K562 (cell line): ENCODE results near the gene IFFO2. TPM values are rescaled to one million over a fixed set of nuclear protein-coding genes. Genes with fewer than 3 reads are reported as not detected.

Experiments used
- BRD4 ChIP-seq: fragments of 200-600 bp; sonication (generic); IDR thresholded peaks from 2 replicates; pipeline ENCODE4 v1.6.1; 2017; ENCODE audit warnings: inconsistent platforms
- CBFB ChIP-seq: sonication (generic); formaldehyde crosslinking; IDR thresholded peaks from 2 replicates; pipeline ENCODE4 v1.4.0; 2020; ENCODE audit warnings: mild to moderate bottlenecking, missing genetic modification reagents
- CREB1 ChIP-seq, 2 experiments: sonication (generic) in 1 of 2; formaldehyde crosslinking in 1 of 2; IDR thresholded peaks; 2 replicates each; pipeline versions ENCODE4 v1.6.1 to v1.8.0; 2012 to 2022; ENCODE audit warnings: inconsistent platforms in 1 of 2, mild to moderate bottlenecking in 1 of 2, missing genetic modification reagents in 1 of 2, moderate library complexity in 1 of 2
- HNRNPK ChIP-seq: fragments of 200-400 bp; formaldehyde crosslinking; IDR thresholded peaks from one replicate; pipeline ENCODE4 v1.6.1; 2018; ENCODE audit warnings: mild to moderate bottlenecking, low read depth, low read length; ENCODE audit not compliant: poor library complexity, severe bottlenecking
- MAFK ChIP-seq: IDR thresholded peaks from 2 replicates; pipeline ENCODE4 v1.6.1; 2011; ENCODE audit warnings: low read length, improper control_type of control experiment
- NCOA6 ChIP-seq: fragments of 450-650 bp; IDR thresholded peaks from 2 replicates; pipeline ENCODE4 v1.6.1; 2017; ENCODE audit warnings: mild to moderate bottlenecking
- RBM17 ChIP-seq: fragments of 200-400 bp; formaldehyde crosslinking; IDR thresholded peaks from 2 replicates; pipeline ENCODE4 v1.6.1; 2017; ENCODE audit warnings: low read depth, mild to moderate bottlenecking, low read length, borderline replicate concordance
- XRCC3 ChIP-seq: fragments of 450-650 bp; IDR thresholded peaks from 2 replicates; pipeline ENCODE4 v1.6.1; 2017; ENCODE audit warnings: mild to moderate bottlenecking, moderate library complexity
- YBX1 ChIP-seq: fragments of 450-650 bp; IDR thresholded peaks from 2 replicates; pipeline ENCODE4 v1.7.1; 2016; ENCODE audit warnings: mild to moderate bottlenecking
- polyA plus RNA-seq, 8 experiments: library from polyadenylated mRNA; depleted of rRNA in 4 of 8; stranded (reverse) in 5 of 8; unstranded in 3 of 8; fragments of >200 nt; fragmentation: Nextera tagmentation in 2 of 8; fragmentation: Illumina TruSeq in 1 of 8; extraction: Ambion mirVana in 2 of 8; extraction: Trizol in 1 of 8; gene quantifications; 2 replicates each; pipeline versions ENCODE4 v1.2.1 to v1.2.3, GENCODE V29; 2011 to 2014; ENCODE audit warnings: inconsistent platforms in 1 of 8, missing spikeins in 1 of 8
- total RNA-seq, 7 experiments: library from RNA; depleted of rRNA in 6 of 7; stranded (reverse); fragments of >200 nt in 6 of 7; fragmentation: Illumina TruSeq in 2 of 7; extraction: Trizol in 2 of 7; gene quantifications; 2 replicates each; pipeline versions ENCODE4 v1.2.1 to v1.2.3, GENCODE V29; 2011 to 2021; ENCODE audit warnings: low replicate concordance in 1 of 7
- TF ChIP-seq, protein P1 (sequence below): IDR thresholded peaks from 3 replicates; pipeline ENCODE4 v1.6.1; 2011; ENCODE audit warnings: borderline replicate concordance, mild to moderate bottlenecking; ENCODE audit not compliant: insufficient read length, insufficient read depth
- TF ChIP-seq, protein P2 (sequence below): sonication (generic); IDR thresholded peaks from 2 replicates; pipeline ENCODE4 v1.6.1; 2016
- TF ChIP-seq, protein P3 (sequence below): fragments of 450-650 bp; formaldehyde crosslinking; IDR thresholded peaks from 2 replicates; pipeline ENCODE4 v1.4.0; 2020; ENCODE audit warnings: mild to moderate bottlenecking, moderate library complexity
- TF ChIP-seq, protein P4 (sequence below): fragments of 450-650 bp; formaldehyde crosslinking; IDR thresholded peaks from 2 replicates; pipeline ENCODE4 v1.4.0; 2022; ENCODE audit warnings: missing genetic modification characterization
- TF ChIP-seq, protein P5 (sequence below): fragments of 450-650 bp; formaldehyde crosslinking; IDR thresholded peaks from 2 replicates; pipeline ENCODE4 v1.4.0; 2022; ENCODE audit warnings: missing genetic modification characterization
- TF ChIP-seq, protein P6 (sequence below): sonication (generic); formaldehyde crosslinking; IDR thresholded peaks from 2 replicates; pipeline ENCODE4 v1.8.1; 2023; ENCODE audit warnings: mild to moderate bottlenecking, missing genetic modification reagents
- TF ChIP-seq, protein P7 (sequence below): IDR thresholded peaks from 2 replicates; pipeline ENCODE4 v1.6.1; 2012; ENCODE audit warnings: low read depth, low read length, improper control_type of control experiment, borderline replicate concordance

IFFO2 gene
- total and polyA plus RNA-seq, 9 of the 15 experiments (the other 6 are each of a cell fraction or from before 2014, with no cell fraction given) = 0.15 to 1.0 (median 0.44) TPM; not detected in 2

DNA sequence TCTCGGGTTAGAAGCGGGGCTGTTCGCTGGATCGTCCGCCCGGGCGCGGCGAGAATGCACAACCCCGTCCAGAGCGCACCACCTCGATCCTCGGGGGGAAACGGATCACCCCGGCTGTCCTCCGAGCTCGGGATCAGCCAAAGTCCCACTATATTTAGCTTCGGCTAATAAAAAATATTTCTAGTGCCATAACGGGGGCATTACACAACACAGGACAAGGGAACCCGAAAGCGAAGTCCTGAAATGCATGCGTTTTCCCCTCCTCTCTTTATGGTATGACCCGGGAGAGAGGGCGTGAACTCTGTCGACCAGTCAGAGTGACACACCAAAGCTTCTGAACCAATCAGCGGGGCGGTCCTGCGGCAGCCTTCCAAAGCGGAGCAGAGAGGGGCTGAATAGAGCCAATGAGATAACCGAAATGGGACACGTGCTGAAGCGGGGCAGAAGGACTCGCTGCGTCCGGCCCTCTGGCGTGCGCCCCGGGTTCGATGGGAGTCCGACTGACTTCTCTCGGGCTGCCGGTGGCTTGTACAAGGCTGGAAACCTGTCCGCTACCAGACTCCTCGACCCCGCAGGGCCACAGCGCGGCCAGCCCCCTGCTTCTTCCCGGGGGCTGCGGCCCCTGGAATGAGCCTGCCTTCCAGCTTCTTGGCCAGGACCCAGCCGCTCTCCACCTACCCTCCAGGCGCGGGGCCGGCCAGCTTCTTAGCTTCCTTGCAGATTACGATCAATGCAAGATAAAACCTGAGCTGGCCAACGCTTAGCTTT, 53.8 kb downstream of the IFFO2 start, which contains the start of gene ALDH4A1 (continued):
- no peak for TF ChIP-seq BRD4
- TF ChIP-seq RBM17 = no peak
- no peak for TF ChIP-seq NCOA6
- peak; percentile 46; the same call in 1 of the 2 replicates for TF ChIP-seq MAFK
- TF ChIP-seq, protein P1, sequence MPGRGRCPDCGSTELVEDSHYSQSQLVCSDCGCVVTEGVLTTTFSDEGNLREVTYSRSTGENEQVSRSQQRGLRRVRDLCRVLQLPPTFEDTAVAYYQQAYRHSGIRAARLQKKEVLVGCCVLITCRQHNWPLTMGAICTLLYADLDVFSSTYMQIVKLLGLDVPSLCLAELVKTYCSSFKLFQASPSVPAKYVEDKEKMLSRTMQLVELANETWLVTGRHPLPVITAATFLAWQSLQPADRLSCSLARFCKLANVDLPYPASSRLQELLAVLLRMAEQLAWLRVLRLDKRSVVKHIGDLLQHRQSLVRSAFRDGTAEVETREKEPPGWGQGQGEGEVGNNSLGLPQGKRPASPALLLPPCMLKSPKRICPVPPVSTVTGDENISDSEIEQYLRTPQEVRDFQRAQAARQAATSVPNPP = no peak
- no peak for TF ChIP-seq YBX1
- TF ChIP-seq, protein P2, sequence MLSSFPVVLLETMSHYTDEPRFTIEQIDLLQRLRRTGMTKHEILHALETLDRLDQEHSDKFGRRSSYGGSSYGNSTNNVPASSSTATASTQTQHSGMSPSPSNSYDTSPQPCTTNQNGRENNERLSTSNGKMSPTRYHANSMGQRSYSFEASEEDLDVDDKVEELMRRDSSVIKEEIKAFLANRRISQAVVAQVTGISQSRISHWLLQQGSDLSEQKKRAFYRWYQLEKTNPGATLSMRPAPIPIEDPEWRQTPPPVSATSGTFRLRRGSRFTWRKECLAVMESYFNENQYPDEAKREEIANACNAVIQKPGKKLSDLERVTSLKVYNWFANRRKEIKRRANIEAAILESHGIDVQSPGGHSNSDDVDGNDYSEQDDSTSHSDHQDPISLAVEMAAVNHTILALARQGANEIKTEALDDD = 0 out of 2 replicates have a peak, but pooled peaks have one; percentile 27
- TF ChIP-seq, protein P3, sequence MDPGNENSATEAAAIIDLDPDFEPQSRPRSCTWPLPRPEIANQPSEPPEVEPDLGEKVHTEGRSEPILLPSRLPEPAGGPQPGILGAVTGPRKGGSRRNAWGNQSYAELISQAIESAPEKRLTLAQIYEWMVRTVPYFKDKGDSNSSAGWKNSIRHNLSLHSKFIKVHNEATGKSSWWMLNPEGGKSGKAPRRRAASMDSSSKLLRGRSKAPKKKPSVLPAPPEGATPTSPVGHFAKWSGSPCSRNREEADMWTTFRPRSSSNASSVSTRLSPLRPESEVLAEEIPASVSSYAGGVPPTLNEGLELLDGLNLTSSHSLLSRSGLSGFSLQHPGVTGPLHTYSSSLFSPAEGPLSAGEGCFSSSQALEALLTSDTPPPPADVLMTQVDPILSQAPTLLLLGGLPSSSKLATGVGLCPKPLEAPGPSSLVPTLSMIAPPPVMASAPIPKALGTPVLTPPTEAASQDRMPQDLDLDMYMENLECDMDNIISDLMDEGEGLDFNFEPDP (CRISPR knock-in tag) = no peak
- TF ChIP-seq, protein P4, sequence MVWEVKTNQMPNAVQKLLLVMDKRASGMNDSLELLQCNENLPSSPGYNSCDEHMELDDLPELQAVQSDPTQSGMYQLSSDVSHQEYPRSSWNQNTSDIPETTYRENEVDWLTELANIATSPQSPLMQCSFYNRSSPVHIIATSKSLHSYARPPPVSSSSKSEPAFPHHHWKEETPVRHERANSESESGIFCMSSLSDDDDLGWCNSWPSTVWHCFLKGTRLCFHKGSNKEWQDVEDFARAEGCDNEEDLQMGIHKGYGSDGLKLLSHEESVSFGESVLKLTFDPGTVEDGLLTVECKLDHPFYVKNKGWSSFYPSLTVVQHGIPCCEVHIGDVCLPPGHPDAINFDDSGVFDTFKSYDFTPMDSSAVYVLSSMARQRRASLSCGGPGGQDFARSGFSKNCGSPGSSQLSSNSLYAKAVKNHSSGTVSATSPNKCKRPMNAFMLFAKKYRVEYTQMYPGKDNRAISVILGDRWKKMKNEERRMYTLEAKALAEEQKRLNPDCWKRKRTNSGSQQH (CRISPR knock-in tag) = no peak
- no peak for TF ChIP-seq CBFB (CRISPR knock-in tag)
- TF ChIP-seq CREB1 (IDR thresholded peaks at IDR 0.05) = peak; percentile 9
- peak; percentile 12; the same call in 1 of the 2 replicates for TF ChIP-seq CREB1 (CRISPR knock-in tag; IDR thresholded peaks at IDR 0.05)
- TF ChIP-seq, protein P5, sequence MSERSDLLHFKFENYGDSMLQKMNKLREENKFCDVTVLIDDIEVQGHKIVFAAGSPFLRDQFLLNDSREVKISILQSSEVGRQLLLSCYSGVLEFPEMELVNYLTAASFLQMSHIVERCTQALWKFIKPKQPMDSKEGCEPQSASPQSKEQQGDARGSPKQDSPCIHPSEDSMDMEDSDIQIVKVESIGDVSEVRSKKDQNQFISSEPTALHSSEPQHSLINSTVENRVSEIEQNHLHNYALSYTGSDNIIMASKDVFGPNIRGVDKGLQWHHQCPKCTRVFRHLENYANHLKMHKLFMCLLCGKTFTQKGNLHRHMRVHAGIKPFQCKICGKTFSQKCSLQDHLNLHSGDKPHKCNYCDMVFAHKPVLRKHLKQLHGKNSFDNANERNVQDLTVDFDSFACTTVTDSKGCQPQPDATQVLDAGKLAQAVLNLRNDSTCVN (CRISPR knock-in tag) = no peak
- no peak for TF ChIP-seq XRCC3
- TF ChIP-seq, protein P6, sequence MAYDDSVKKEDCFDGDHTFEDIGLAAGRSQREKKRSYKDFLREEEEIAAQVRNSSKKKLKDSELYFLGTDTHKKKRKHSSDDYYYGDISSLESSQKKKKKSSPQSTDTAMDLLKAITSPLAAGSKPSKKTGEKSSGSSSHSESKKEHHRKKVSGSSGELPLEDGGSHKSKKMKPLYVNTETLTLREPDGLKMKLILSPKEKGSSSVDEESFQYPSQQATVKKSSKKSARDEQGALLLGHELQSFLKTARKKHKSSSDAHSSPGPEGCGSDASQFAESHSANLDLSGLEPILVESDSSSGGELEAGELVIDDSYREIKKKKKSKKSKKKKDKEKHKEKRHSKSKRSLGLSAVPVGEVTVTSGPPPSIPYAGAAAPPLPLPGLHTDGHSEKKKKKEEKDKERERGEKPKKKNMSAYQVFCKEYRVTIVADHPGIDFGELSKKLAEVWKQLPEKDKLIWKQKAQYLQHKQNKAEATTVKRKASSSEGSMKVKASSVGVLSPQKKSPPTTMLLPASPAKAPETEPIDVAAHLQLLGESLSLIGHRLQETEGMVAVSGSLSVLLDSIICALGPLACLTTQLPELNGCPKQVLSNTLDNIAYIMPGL = no peak
- TF ChIP-seq HNRNPK = no peak
- TF ChIP-seq, protein P7, sequence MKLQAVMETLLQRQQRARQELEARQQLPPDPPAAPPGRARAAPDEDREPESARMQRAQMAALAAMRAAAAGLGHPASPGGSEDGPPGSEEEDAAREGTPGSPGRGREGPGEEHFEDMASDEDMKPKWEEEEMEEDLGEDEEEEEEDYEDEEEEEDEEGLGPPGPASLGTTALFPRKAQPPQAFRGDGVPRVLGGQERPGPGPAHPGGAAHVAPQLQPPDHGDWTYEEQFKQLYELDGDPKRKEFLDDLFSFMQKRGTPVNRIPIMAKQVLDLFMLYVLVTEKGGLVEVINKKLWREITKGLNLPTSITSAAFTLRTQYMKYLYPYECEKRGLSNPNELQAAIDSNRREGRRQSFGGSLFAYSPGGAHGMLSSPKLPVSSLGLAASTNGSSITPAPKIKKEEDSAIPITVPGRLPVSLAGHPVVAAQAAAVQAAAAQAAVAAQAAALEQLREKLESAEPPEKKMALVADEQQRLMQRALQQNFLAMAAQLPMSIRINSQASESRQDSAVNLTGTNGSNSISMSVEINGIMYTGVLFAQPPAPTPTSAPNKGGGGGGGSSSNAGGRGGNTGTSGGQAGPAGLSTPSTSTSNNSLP = peak; percentile 86; the same call in 1 of the 2 replicates
